IPS DF 6.9 (cell line): ENCODE results near the gene PLA2G15.

ENCODE experiments used
- DNase-seq: peaks from one replicate; pipeline ENCODE4 v3.0.0-alpha.2; 2013; ENCODE audit warnings: low read depth, low spot score
- H3K27ac ChIP-seq: one replicate; pipeline ENCODE4 v1.5.1; 2013; ENCODE audit warnings: low read length, control low read depth
- H3K27me3 ChIP-seq: 2 replicates; pipeline ENCODE4 v1.6.1; 2013; ENCODE audit warnings: mild to moderate bottlenecking, low read length; ENCODE audit not compliant: control insufficient read depth, insufficient read depth
- H3K36me3 ChIP-seq: 2 replicates; pipeline ENCODE4 v1.6.1; 2013; ENCODE audit warnings: low read length; ENCODE audit not compliant: control insufficient read depth, insufficient read depth
- H3K4me1 ChIP-seq: 2 replicates; pipeline ENCODE4 v1.6.1; 2013; ENCODE audit warnings: low read length; ENCODE audit not compliant: control insufficient read depth, insufficient read depth
- H3K4me3 ChIP-seq: 2 replicates; pipeline ENCODE4 v1.5.1; 2013; ENCODE audit warnings: mild to moderate bottlenecking, low read length
- H3K9me3 ChIP-seq: 2 replicates; pipeline ENCODE4 v1.6.1; 2013; ENCODE audit warnings: low read length, inconsistent platforms; ENCODE audit not compliant: control insufficient read depth, insufficient read depth
- WGBS: extraction: QIAGEN DNeasy Blood & Tissue Kit; methylation state at CpG from one replicate; pipeline ENCODE4 v1.1.7; 2013; ENCODE audit warnings: mixed read lengths, missing lambda C conversion rate; ENCODE audit not compliant: insufficient read length, insufficient coverage; 5-methylcytosine and 5-hydroxymethylcytosine counted together

PLA2G15 gene

DNA sequence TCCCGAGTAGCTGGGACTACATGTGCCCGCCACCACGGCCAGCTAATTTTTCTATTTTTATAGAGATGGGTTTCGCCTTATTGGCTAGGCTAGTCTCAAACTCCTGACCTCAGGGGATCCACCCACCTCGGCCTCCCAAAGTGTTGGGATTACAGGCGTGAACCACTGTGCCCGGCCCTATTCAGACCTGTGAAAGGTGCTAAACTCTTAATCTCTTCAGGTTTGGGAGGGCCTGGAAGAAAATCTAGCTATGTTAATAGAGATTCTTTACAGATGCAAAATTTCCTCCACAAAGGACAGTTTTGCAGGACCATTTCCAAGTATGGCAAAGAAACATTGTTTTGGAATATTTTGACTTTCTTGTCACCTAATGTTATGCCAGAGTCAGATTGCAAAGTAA is 3.1 kb upstream of the PLA2G15 start:
- Histone ChIP-seq H3K9me3 (no peaks in the 10 kb centered on the region), H3K4me1 (no peaks in the 10 kb centered on the region), H3K36me3 (no peaks in the 10 kb centered on the region), H3K27me3 (no peaks in the 10 kb centered on the region), H3K27ac (no peak overlapping the region), H3K4me3 (no peak overlapping the region)
- WGBS, result no CpG with 5 or more reads among the region's 7 CpGs
- DNase-seq, result no peak

DNA sequence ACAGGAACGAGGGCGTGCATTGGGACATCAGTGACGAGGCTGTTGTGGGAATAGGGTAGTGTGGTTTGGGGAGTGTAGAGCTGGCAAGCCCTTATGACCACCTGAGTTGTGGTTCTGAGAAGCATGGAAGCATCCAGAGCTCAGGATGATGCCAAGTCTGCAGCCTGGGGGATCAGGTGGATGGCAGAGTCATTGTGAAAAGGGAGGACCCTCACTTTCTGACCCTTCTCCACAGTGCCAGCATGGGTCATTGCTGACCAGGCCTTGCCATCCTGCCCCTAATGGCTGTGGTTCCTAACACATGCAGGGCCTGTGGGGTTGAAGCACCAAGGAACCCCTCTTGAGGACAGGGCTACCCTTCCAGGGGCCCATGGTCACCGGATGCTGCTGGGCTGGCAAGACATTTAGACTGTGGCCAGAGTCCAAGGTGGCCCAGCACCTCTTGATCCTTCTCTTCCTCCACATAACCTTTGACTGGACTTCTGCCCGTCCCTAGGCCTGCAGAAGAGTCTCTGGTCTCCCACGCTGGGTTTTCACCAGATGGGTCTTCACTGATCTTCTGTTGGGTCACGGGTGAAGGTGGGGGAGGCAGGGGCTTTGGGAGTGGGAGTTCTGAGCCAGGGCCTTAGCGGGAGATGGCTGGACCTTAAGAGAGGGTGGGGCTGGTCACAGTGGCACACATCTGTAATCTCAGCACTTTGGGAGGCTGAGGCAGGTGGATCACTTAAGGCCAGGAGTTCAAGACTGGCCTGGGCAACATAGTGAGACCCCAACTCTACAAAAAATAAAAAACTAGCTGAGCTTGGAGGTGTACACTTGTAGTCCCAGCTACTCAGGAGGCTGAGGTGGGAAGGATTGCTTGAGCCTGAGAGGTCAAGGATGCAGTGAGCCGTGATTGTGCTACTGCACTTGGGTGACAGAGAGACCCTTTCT is 2.0 kb upstream of the PLA2G15 start:
- WGBS, result no CpG with 5 or more reads among the region's 9 CpGs
- H3K36me3 ChIP-seq, result no peaks in the 10 kb centered on the region
- no peaks in the 10 kb centered on the region for H3K4me1 ChIP-seq
- no peaks in the 10 kb centered on the region for H3K27me3 ChIP-seq
- DNase-seq, result no peak
- H3K9me3 ChIP-seq, result no peaks in the 10 kb centered on the region
- no peak overlapping the region for H3K4me3 ChIP-seq
- H3K27ac ChIP-seq, result no peak overlapping the region

DNA sequence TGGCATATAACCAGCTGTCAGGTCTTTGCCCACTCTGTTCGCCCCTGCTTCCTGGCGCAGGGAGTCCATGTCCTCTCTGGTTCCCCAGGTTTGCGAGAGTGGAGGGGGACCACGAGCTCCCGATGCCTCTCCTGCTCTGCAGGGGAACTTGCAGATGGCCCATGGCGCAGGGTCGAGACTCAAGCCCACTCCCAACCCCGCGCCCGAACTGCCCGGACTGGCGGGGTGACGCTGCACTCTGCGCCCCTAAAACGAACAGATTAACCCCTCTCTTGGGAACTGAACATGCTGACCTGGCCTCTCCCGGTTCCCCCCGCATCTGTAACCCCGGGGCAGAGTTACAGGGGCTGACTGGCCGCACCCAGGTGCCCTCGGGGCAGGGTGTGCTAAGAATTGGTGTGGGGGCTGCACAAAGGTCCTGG is 681 bp upstream of the PLA2G15 start:
- Histone ChIP-seq H3K4me3 (peak overlapping the region; percentile 83), H3K27ac (no peak overlapping the region), H3K36me3 (no peaks in the 10 kb centered on the region), H3K27me3 (no peaks in the 10 kb centered on the region), H3K4me1 (no peaks in the 10 kb centered on the region), H3K9me3 (no peaks in the 10 kb centered on the region)
- DNase-seq, result no peak
- WGBS, result no CpG with 5 or more reads among the region's 20 CpGs

DNA sequence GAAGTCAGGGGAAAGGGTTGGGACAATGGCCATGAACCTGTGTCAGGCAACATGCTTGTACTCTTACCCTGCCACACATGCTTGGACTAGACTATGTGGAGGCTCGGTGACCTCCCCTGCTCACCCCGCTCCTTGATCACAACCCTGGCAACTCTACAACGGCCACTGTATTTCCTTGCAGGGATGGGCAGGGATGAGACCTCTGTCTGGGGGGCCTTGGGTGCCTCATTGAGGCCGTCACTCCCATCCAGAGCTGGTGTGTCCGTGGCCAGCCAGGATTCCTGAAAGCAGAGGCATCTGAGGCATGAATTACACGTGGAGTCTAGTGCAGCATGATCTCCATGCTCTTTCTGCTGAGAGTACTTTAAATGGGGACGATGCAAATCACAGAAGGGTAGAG is 948 bp downstream of the PLA2G15 start:
- Histone ChIP-seq H3K4me3 (no peak overlapping the region), H3K36me3 (no peaks in the 10 kb centered on the region), H3K9me3 (no peaks in the 10 kb centered on the region), H3K4me1 (no peaks in the 10 kb centered on the region), H3K27me3 (no peaks in the 10 kb centered on the region), H3K27ac (no peak overlapping the region)
- WGBS, result no CpG with 5 or more reads among the region's 7 CpGs
- DNase-seq, result no peak

DNA sequence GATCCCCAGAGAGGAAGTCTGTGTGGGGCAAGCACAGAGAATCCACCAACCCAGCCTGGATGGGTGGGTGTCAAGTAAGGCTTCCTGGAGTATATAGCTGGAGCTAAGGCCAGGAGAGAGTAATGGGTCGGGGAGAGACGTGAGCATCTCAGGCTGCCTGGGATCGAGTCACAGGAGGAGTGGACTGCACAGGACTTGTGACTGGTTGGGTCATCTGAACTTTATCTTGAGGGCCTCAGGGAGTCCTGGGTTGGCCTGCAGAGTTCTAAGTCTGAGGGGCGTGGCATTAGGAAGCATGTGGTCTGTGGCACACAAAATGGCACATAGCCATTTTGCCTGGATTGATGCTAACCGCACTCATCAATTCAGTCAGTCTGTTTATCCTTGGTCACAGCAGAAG is 1.5 kb downstream of the PLA2G15 start:
- no peaks in the 10 kb centered on the region for H3K4me1 ChIP-seq
- H3K4me3 ChIP-seq, result no peak overlapping the region
- no peak overlapping the region for H3K27ac ChIP-seq
- no peaks in the 10 kb centered on the region for H3K36me3 ChIP-seq
- no peaks in the 10 kb centered on the region for H3K27me3 ChIP-seq
- no CpG with 5 or more reads among the region's 5 CpGs for WGBS
- no peak for DNase-seq
- H3K9me3 ChIP-seq, result no peaks in the 10 kb centered on the region

DNA sequence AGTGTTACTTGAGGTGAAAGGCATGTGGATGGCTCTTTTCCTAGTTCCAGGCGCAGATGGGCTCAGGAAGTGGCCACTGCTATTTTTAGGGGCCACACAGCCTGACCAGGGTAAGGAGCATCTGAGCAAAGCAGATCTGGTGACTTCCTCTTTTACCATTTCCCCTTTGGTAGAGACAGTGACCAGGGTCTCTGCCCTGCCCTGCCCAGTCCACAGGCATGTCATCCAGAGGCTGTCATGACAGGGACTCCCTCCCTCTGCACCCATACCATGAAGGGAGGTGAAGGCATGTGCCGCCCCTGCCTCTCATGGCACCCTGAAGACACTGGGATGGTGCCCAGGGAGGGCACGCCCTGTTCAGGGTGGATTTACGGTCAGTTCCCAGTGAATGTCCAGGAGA is 2.2 kb downstream of the PLA2G15 start:
- no peak overlapping the region for H3K4me3 ChIP-seq
- H3K36me3 ChIP-seq, result no peaks in the 10 kb centered on the region
- no peak overlapping the region for H3K27ac ChIP-seq
- WGBS, result no CpG with 5 or more reads among the region's 4 CpGs
- no peak for DNase-seq
- H3K9me3 ChIP-seq, result no peaks in the 10 kb centered on the region
- H3K4me1 ChIP-seq, result no peaks in the 10 kb centered on the region
- no peaks in the 10 kb centered on the region for H3K27me3 ChIP-seq

DNA sequence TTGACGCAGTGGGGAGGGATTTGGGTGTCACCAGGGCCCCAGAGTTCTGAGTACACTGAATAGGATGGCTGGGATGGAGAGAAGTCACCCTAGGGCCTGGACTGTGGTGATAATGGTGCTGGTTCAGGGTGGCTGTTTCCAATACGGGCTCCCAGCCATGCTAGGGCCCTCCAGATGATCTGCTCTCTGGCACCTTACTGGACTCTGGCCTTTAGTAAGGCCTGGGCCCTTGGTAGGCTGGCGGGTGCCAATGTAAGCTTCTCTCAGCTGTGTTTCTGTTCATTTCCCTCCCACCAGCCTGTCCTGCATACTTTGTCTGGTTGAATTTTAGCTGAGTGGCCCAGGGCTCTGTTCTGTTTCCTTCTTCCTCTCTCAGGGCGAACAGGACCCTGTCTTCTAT is 2.8 kb downstream of the PLA2G15 start:
- Histone ChIP-seq H3K9me3 (no peaks in the 10 kb centered on the region), H3K4me1 (no peaks in the 10 kb centered on the region), H3K27ac (no peak overlapping the region), H3K4me3 (no peak overlapping the region), H3K36me3 (no peaks in the 10 kb centered on the region), H3K27me3 (no peaks in the 10 kb centered on the region)
- no CpG with 5 or more reads among the region's 4 CpGs for WGBS
- no peak for DNase-seq

DNA sequence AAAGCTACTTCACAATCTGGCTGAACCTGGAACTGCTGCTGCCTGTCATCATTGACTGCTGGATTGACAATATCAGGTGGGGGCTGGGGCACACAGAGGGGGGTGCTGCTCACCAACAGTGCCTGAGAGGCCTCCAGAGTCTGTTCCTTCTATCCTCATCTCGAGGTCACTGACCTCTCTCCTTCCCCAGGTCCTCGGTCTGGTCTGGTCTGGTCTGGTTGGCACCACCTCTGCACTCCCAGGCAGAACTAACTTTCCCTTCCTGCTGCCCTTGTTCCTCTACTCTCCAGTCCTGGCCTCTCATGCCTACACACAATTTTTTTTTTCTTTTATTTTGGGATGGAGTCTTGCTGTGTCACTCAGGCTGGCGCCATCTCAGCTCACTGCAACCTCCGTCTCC is 4.2 kb downstream of the PLA2G15 start:
- H3K27ac ChIP-seq, result no peak overlapping the region
- WGBS, result no CpG with 5 or more reads among the region's 4 CpGs
- H3K4me1 ChIP-seq, result no peaks in the 10 kb centered on the region
- no peak overlapping the region for H3K4me3 ChIP-seq
- no peaks in the 10 kb centered on the region for H3K27me3 ChIP-seq
- H3K9me3 ChIP-seq, result no peaks in the 10 kb centered on the region
- no peaks in the 10 kb centered on the region for H3K36me3 ChIP-seq
- DNase-seq, result no peak

DNA sequence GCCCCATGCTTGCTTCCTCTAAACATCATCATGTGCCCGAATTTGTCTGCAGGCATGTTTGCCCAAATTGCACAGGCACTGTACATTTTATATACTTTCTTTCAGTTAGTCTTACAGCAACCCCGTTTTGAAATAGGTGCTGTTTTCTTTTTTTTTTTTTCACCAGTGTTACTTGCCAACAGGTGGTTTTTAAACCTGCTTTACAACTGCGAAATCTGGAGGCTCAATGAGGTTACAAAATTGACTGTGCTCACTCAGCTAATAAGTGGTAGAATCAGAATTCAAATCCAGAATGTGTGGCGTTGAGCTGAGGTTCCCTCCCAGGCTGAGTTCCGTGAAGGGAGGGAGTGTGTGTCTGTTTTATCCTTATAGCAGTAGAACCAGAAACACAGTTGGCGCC is 5.8 kb downstream of the PLA2G15 start:
- no CpG with 5 or more reads among the region's 6 CpGs for WGBS
- Histone ChIP-seq H3K4me1 (no peaks in the 10 kb centered on the region), H3K36me3 (no peaks in the 10 kb centered on the region), H3K4me3 (no peak overlapping the region), H3K27ac (no peak overlapping the region), H3K9me3 (no peaks in the 10 kb centered on the region), H3K27me3 (no peaks in the 10 kb centered on the region)
- no peak for DNase-seq

DNA sequence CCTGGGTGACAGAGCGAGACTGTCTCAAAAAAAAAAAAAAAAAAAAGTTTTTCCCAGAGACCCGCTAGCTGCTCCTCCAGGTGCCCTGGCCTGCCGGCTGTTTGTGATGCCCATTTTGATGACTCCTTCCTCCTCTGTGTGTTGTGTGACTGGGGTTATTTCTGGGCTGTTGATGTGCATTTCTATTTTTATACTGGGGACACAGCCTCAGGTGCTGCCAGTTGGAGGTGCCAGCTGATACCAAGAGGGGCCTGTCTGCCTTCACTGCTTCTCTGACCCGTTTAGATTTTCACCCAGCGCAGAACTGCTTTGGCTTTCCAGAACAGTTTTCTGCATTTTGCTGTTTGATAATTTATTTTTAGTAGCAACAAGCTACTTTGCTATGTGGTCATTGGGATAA is 6.7 kb downstream of the PLA2G15 start:
- WGBS, result no CpG with 5 or more reads among the region's 5 CpGs
- Histone ChIP-seq H3K4me1 (no peaks in the 10 kb centered on the region), H3K27ac (no peak overlapping the region), H3K4me3 (no peak overlapping the region), H3K27me3 (no peaks in the 10 kb centered on the region), H3K36me3 (no peaks in the 10 kb centered on the region), H3K9me3 (no peaks in the 10 kb centered on the region)
- DNase-seq, result no peak

DNA sequence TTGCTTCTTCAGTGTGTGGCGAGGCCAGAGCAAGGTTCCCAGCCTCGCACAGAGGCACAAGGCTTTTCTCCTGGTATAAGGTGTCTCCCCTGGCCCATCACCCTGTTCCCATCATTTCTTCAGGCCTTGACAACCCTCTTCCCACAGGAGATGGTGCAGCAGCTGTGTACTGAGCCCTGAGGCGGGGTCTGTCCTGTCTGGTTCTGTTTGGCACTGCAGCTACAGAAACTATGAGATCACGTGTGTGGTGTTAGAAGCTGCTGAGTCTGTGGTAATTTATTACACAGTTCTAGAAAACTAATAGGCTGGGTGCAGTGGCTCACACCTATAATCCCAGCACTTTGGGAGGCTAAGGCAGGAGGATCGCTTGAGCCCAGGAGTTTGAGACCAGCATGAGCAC is 7.2 kb downstream of the PLA2G15 start:
- Histone ChIP-seq H3K27ac (no peak overlapping the region), H3K4me1 (no peaks in the 10 kb centered on the region), H3K36me3 (no peaks in the 10 kb centered on the region), H3K9me3 (no peaks in the 10 kb centered on the region), H3K27me3 (no peaks in the 10 kb centered on the region), H3K4me3 (no peak overlapping the region)
- no peak for DNase-seq
- no CpG with 5 or more reads among the region's 5 CpGs for WGBS
